G401 (cell line): ENCODE results near the gene MKLN1. TPM values are rescaled to one million over a fixed set of nuclear protein-coding genes. Genes with fewer than 3 reads are reported as not detected.

Experiments
- total RNA-seq: library from RNA; depleted of rRNA; stranded (reverse); fragments of >200 nt; shearing (Covaris generic); gene quantifications from 2 replicates; pipeline ENCODE4 v1.2.3, GENCODE V29; 2014; rRNA removed

Gene MKLN1
- total RNA-seq, 1 experiment from 2014 or later, result 37.5 TPM

Other genes starting within 250 kb of the MKLN1 start
- gene PODXL, start 228.8 kb downstream of the MKLN1 start, total RNA-seq, result 0.62 and 0.92 TPM in 2 replicates